Activated naive CD4-positive, alpha-beta T cell treated with anti-CD3 and anti-CD28 coated beads, Interleukin-2, amount 10 ng/mL, durations not matched to agents 7 days and 5 days (primary cell): ENCODE results near the gene MREG.
"Not testable (repeated sequence)": the region's sequence is repeated elsewhere in the genome, so short reads cannot be mapped to it uniquely, and the experiment has no call there.

Experiments
- CTCF ChIA-PET: fragments of 350-600 bp; sonication (Branson Sonifier 250); formaldehyde crosslinking; loops from one replicate; lab custom pipeline; 2021; ENCODE audit warnings: antibody characterized with exemption; lab: Charles Lee
- DNase-seq: peaks from one replicate; pipeline ENCODE4 v3.0.0-alpha.2; 2020
- H3K27ac Mint-ChIP-seq: one replicate; pipeline ENCODE4 v1.8.0; 2021; ENCODE audit warnings: mild to moderate bottlenecking, moderate library complexity, mixed read lengths
- H3K27me3 Mint-ChIP-seq: one replicate; pipeline ENCODE4 v1.8.0; 2021; ENCODE audit warnings: mild to moderate bottlenecking, mixed read lengths
- H3K36me3 Mint-ChIP-seq: one replicate; pipeline ENCODE4 v1.8.0; 2021; ENCODE audit warnings: mixed read lengths
- H3K4me1 Mint-ChIP-seq: one replicate; pipeline ENCODE4 v1.8.0; 2021; ENCODE audit warnings: mixed read lengths
- H3K4me3 Mint-ChIP-seq: one replicate; pipeline ENCODE4 v1.8.0; 2021; ENCODE audit warnings: mild to moderate bottlenecking, moderate library complexity, mixed read lengths
- H3K9me3 Mint-ChIP-seq: one replicate; pipeline ENCODE4 v1.8.0; 2021; ENCODE audit warnings: mixed read lengths

Gene MREG

DNA sequence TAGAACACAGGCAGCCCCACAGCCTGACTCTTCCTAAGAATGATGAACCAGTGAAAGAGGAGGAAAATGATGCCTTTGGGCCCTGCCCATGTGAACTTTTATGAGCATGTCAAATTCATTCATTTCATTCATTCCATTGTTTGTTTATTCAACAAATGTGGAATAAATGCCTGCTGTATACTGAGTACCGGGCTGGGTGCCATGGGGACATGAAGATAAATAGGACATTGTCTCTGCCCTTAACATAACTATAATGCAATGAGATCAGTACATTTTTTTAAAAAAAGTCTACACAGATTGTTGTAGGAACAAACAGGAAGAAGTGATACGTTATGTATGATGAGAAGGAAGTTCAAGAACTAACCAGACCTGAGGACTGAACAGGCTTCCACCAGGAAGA, 14.7 kb downstream of the MREG start:
- Mint-ChIP-seq H3K4me1 (peaks cover 22% of the 10 kb centered on the region), H3K27me3 (no peaks in the 10 kb centered on the region), H3K4me3 (no peak overlapping the region), H3K36me3 (peaks cover 30% of the 10 kb centered on the region), H3K27ac (no peak overlapping the region), H3K9me3 (peaks cover 1% of the 10 kb centered on the region)
- CTCF ChIA-PET = interaction anchor here (1.3 kb wide), 1 partner anchor 27 kb away, joined by 3 read pairs; no protein-coding TSS in a partner anchor
- DNase-seq = no peak

DNA sequence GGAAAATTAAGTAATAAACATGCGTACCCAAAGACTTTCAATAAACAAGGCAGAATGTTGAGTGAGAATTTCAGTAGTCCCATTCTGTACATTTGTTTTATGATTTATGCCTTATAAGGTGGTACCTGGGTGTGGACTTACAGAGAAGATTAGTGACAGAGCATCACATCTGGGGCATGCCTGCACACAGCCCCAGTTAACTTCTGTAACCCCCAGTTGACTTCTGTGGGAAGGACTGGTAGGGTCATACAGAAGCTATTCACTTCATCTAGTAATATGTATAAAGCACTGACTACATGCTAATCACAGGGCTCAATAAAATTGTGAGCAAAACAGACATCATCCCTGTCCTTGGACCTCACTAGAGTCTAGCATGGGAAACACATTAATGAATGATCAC, 16.1 kb downstream of the MREG start:
- Mint-ChIP-seq H3K27ac (peak overlapping the region; percentile 13), H3K9me3 (peaks cover 2% of the 10 kb centered on the region), H3K4me1 (peaks cover 13% of the 10 kb centered on the region), H3K4me3 (no peak overlapping the region), H3K36me3 (peaks cover 40% of the 10 kb centered on the region), H3K27me3 (no peaks in the 10 kb centered on the region)
- no peak for DNase-seq
- CTCF ChIA-PET = interaction anchor here (1.5 kb wide), 1 partner anchor 46 kb away, joined by 3 read pairs; no protein-coding TSS in a partner anchor

DNA sequence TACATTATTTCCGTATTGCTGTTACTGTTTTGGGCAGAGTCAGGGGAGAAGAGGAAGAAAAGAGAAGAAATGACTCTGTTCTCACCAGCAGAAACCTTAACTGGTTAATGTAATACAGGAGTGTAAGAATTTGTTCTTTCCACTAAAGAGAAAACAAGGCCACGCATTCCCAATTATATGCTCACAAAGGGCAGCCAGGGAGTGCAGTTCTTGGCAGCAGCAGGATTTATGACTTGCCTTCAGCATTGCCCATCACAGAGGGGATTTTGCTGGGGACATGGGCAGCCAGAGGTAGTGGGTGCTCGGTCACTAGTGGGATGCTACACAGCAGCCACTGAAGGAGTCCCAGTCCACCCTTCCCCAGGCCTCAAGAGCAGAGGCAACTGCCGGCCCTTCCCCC, 18.4 kb downstream of the MREG start:
- no peaks in the 10 kb centered on the region for H3K27me3 Mint-ChIP-seq
- no peak overlapping the region for H3K27ac Mint-ChIP-seq
- CTCF ChIA-PET = interaction anchor here (0.6 kb wide), 1 partner anchor 9 kb away, joined by 3 read pairs; no protein-coding TSS in a partner anchor
- peaks cover 63% of the 10 kb centered on the region for H3K36me3 Mint-ChIP-seq
- no peak overlapping the region for H3K4me3 Mint-ChIP-seq
- peaks cover 11% of the 10 kb centered on the region for H3K4me1 Mint-ChIP-seq
- H3K9me3 Mint-ChIP-seq = peaks cover 22% of the 10 kb centered on the region
- DNase-seq = no peak

DNA sequence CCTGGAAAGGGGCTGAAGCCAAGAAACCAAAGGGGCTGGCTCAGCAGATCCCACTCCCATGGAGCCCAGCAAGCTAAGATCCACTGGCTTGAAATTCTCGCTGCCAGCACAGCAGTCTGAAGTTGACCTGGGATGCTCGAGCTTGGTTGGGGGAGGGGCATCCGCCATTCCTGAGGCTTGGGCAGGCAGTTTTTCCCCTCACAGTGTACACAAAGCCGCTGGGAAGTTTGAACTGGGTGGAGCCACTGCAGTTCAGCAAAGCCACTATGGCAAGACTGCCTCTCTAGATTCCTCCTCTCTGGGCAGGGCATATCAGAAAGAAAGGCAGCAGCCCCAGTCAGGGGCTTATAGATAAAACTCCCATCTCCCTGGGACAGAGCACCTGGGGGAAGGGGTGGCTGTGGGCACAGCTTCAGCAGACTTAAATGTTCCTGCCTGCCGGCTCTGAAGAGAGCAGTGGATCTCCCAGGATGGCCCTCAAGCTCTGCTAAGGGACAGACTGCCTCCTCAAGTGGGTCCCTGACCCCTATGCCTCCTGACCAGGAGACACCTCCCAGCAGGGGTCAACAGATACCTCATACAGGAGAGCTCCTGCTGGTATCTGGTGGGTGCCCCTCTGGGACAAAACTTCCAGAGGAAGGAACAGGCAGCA, 24.7 kb downstream of the MREG start:
- not testable (repeated sequence) for DNase-seq, H3K4me1 Mint-ChIP-seq, H3K27me3 Mint-ChIP-seq, H3K27ac Mint-ChIP-seq, H3K4me3 Mint-ChIP-seq
- Mint-ChIP-seq H3K36me3 (peaks cover 72% of the 10 kb centered on the region), H3K9me3 (peaks cover 42% of the 10 kb centered on the region)
- CTCF ChIA-PET = interaction anchor here (0.8 kb wide), 1 partner anchor 33 kb away, joined by 3 read pairs; no protein-coding TSS in a partner anchor

DNA sequence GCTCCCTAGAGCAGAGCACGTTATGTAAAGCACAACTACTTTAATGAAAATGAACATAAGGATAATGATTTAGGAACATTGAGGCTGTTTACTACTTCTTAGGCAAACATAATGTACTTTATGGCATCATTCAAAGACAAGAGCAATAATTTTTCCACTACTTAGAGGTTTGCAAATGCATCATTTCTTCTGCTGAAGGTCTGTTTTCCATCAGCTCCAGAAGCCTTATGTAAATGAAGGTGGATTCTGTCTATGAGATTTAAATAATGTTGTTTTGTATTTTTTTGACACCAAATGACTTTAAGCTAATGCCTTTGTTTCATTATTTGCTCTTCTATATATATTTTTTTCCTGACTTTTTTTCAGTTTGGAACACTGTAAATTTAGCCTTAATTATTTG, 28.1 kb downstream of the MREG start:
- peaks cover 25% of the 10 kb centered on the region for H3K9me3 Mint-ChIP-seq
- DNase-seq = no peak
- H3K4me1 Mint-ChIP-seq = peaks cover 1% of the 10 kb centered on the region
- no peaks in the 10 kb centered on the region for H3K27me3 Mint-ChIP-seq
- peaks cover 41% of the 10 kb centered on the region for H3K36me3 Mint-ChIP-seq
- H3K27ac Mint-ChIP-seq = no peak overlapping the region
- CTCF ChIA-PET = interaction anchor here (1.0 kb wide), 1 partner anchor 31 kb away, joined by 3 read pairs; no protein-coding TSS in a partner anchor
- H3K4me3 Mint-ChIP-seq = no peak overlapping the region

DNA sequence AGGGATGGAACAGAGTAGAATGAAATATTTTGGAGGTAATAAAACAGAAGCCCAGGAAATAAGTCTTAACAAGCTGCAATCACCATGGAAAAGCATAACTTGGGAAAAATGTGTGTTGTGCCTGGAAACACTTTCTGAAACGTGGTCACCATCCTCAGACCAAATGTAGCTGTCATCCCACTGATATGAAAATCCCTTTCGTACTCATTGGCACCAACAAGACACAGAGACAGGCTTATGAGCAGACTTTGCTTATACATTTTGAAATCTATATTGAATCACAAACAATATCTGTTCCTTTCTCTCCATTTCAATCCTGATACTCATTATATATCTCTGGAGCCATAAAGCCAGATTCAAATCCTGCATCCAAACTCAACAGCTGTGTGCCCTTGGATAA, 28.7 kb downstream of the MREG start:
- Mint-ChIP-seq H3K36me3 (peaks cover 35% of the 10 kb centered on the region), H3K4me3 (no peak overlapping the region), H3K4me1 (peaks cover 7% of the 10 kb centered on the region), H3K9me3 (peaks cover 19% of the 10 kb centered on the region), H3K27me3 (no peaks in the 10 kb centered on the region), H3K27ac (no peak overlapping the region)
- DNase-seq = no peak
- CTCF ChIA-PET = interaction anchor here (1.0 kb wide), 1 partner anchor 32 kb away, joined by 3 read pairs; no protein-coding TSS in a partner anchor

DNA sequence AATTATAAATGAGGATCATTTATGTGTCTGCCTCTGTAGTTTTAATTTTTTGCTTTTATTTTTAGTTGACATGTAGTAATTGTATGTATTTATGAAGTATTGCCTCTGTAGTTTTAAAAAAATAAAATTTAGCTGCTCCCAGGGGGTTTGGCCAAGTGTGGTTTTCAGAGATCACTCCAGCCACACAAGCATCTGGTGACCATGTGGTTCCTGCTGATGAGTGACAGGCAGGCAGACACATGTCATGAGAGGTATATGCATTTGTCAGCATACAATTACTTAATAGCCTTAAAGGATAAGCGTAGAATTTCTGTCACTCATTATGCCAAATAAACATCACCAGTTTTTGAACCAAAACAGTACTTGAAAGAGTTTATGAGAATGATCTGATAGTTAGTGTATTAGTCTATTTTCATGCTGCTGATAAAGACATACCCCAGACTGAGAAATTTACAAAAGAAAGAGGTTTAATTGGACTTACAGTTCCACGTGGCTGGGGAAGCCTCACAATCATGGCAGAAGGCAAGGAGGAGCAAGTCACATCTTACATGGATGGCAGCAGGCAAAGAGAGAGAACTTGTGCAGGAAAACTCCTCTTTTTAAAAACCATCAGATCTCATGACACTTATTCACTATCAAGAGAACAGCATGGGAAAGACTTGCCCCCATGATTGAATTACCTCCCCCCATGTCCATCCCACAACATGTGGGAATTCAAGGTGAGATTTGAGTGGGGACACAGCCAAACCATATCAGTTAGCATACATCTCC, 29.6 kb downstream of the MREG start:
- Mint-ChIP-seq H3K36me3 (peaks cover 27% of the 10 kb centered on the region), H3K27ac (no peak overlapping the region), H3K9me3 (peaks cover 13% of the 10 kb centered on the region), H3K4me1 (peaks cover 13% of the 10 kb centered on the region), H3K4me3 (no peak overlapping the region), H3K27me3 (no peaks in the 10 kb centered on the region)
- DNase-seq = no peak
- CTCF ChIA-PET = interaction anchor here (1.0 kb wide), 1 partner anchor 33 kb away, joined by 3 read pairs; no protein-coding TSS in a partner anchor

- CTCF ChIA-PET = no interaction called here
Measured at GRCh38 chr2:215982465-215982875, 30.9 kb downstream of the MREG start.

DNA sequence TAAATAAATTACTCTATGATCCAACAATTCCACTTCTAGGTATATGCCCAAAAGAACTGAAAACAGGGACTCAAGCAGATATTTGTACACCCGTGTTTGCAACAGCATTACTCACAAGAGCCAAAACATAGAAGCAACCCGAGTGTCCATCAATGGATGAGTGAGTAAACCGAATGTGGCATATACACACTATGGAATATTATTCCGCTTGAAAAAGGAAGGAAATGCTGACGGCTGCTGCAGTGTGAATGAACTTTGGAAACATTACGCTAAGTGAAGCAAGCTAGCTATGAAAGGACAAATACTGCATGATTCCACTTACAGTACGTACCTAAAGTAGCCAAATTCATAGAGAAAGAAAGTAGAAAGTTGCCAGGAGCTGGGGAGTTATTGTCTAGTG, 32.2 kb downstream of the MREG start:
- Mint-ChIP-seq H3K9me3 (peaks cover 6% of the 10 kb centered on the region), H3K36me3 (peaks cover 16% of the 10 kb centered on the region), H3K4me3 (no peak overlapping the region), H3K4me1 (peaks cover 22% of the 10 kb centered on the region), H3K27me3 (no peaks in the 10 kb centered on the region), H3K27ac (no peak overlapping the region)
- no peak for DNase-seq
- CTCF ChIA-PET = interaction anchor here (1.6 kb wide), 1 partner anchor 31 kb away, joined by 4 read pairs; no protein-coding TSS in a partner anchor

More at GRCh38 chr2:215982465-215982875, 30.9 kb downstream of the MREG start:
- no peaks in the 10 kb centered on the region for H3K27me3 Mint-ChIP-seq
- no peak overlapping the region for H3K27ac Mint-ChIP-seq
- peaks cover 24% of the 10 kb centered on the region for H3K36me3 Mint-ChIP-seq
- peaks cover 13% of the 10 kb centered on the region for H3K9me3 Mint-ChIP-seq
- H3K4me1 Mint-ChIP-seq = peaks cover 20% of the 10 kb centered on the region
- H3K4me3 Mint-ChIP-seq = no peak overlapping the region
- no peak for DNase-seq

DNA sequence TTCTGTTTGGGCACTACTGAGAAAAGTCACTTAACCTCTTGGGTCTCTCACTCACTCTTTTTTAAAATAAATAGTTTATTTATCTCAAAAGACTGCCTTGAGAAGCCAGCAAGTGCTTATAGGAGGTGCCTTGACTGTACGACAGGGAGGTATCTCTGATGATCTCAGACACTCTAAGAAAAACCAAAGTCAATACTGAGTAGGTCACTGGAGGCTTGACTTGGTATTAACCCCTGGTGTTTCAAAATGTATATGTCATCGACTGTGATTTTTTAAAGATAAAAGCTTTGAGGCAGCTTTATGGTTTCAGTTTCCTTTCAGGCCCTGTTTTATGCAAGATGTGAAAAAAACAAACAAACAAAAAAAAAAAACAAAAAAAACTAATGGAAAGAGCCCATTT, 33.7 kb downstream of the MREG start:
- no peaks in the 10 kb centered on the region for H3K27me3 Mint-ChIP-seq
- DNase-seq = no peak
- H3K36me3 Mint-ChIP-seq = peaks cover 12% of the 10 kb centered on the region
- peaks cover 6% of the 10 kb centered on the region for H3K9me3 Mint-ChIP-seq
- H3K4me3 Mint-ChIP-seq = no peak overlapping the region
- H3K4me1 Mint-ChIP-seq = peaks cover 22% of the 10 kb centered on the region
- H3K27ac Mint-ChIP-seq = no peak overlapping the region
- CTCF ChIA-PET = interaction anchor here (1.6 kb wide), 1 partner anchor 29 kb away, joined by 4 read pairs; no protein-coding TSS in a partner anchor

DNA sequence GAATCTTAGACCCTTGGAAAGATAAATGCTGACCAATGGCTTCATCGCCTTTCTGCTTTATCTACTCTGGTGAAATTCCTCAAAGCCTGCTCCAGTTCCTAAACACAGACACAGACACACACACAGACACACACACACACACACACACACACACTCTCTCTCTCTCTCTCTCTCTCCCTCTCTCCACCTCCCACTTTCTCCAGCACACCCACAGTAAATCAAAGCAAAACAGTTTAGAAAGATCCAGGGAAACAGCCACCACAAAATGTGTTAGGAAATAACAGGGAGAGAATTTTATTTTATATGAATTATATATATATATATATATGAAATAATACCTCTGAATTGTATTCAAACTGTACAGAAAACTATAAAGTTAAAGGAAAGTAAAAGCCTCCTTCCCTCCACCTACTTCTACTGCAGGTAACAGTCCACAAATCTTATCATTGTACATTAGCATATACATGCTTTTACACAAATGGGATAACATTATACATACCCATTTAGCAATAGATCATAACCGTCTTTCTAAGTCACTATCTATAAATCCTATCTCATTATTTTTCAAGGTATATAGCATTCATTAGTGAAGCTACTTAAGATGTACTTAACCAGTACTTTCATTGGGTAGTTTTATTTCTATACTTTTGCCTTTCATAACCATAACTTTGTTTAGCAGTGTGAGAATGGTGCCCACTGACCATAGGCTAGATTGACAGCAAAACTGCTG, 38.5 kb downstream of the MREG start:
- Mint-ChIP-seq H3K4me3 (no peak overlapping the region), H3K36me3 (peaks cover 27% of the 10 kb centered on the region), H3K4me1 (peaks cover 16% of the 10 kb centered on the region), H3K27me3 (no peaks in the 10 kb centered on the region), H3K27ac (no peak overlapping the region), H3K9me3 (peaks cover 5% of the 10 kb centered on the region)
- no peak for DNase-seq
- CTCF ChIA-PET = no interaction called here

DNA sequence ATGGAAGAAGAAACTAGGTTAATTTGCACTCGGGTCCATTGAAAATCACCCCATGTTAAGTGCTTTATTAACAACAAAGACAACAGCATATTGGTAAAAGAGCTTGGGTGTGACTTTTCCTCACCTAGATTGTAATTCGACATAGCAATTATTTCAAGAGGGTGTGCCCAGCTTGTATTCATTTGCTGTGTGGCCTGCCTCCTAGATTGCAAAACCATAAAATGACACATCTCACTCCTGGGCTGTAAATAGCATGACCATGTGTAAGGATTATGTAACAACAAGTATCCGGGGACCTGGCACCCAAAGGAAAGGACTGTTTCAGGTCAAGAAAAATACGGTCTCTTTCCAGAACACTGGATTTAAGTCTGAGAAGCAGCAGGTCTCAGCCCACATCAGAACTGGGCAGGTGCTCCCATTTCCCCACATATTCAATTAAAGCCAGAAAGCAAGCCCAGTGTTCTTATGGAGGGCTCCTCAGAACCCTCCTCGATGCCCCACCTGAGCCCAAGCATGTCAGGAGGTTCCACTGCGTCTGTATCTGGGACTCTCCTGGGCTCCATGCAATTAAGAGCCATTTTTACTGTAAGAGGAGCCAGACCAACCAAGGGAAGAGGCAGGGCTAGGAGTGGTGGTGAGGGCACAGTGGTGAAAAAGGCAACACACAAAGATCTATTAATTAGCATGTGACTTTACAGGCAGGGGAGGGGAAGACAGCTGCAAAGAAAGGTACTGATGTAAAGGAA, 39.2 kb downstream of the MREG start:
- DNase-seq = no peak
- Mint-ChIP-seq H3K27me3 (no peaks in the 10 kb centered on the region), H3K36me3 (peaks cover 30% of the 10 kb centered on the region), H3K9me3 (peaks cover 5% of the 10 kb centered on the region), H3K4me3 (no peak overlapping the region), H3K27ac (no peak overlapping the region), H3K4me1 (peaks cover 11% of the 10 kb centered on the region)
- CTCF ChIA-PET = no interaction called here

DNA sequence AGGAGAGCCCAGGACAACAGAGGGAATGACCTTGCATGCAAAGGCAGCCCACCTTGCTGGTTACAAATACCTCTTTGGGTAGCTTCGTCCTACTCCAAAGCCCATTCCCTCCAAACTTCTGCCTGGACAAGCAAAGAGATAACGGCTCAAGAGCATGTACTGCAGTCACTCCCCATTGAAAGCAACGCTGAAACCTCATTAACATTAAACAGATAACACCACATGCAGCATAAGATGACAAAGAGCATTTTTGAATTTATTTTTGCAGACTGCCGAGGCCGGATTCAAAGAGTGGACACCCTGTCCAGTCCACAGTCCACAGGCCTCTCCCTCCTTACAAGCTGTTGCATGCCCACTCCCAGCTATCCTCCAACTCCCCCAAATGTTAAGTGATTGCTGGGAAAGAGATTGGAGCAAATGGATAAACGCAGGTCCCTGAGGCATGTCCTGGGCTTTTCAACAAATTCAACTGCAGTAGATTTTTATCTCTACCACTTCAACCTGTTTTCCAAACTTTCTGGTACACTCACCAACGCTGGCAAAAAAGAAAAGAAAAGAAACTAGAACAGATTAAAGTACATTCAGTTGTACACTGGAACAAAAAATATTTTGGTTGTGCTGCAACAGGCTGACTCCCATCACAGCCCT, 40.1 kb downstream of the MREG start:
- DNase-seq = no peak
- CTCF ChIA-PET = no interaction called here
- Mint-ChIP-seq H3K36me3 (peaks cover 32% of the 10 kb centered on the region), H3K27ac (no peak overlapping the region), H3K4me1 (peaks cover 10% of the 10 kb centered on the region), H3K27me3 (no peaks in the 10 kb centered on the region), H3K4me3 (no peak overlapping the region), H3K9me3 (peaks cover 5% of the 10 kb centered on the region)
